Measurements from ENCODE around the gene GRHPR.
"Not testable (repeated sequence)": the region's sequence is repeated elsewhere in the genome, so short reads cannot be mapped to it uniquely, and the experiment has no call there.

Gene GRHPR

GRCh38 chr9:37419204-37419603, 3.3 kb upstream of the GRHPR start:
- in situ Hi-C loops (cut with MboI; ENCODE audit: low sequenced_read_pairs): no loop called here

GRCh38 chr9:37420271-37421215, 2.0 kb upstream of the GRHPR start:
- in situ Hi-C loops (cut with MboI; ENCODE audit: low sequenced_read_pairs): no loop called here

- in situ Hi-C loops (cut with MboI; ENCODE audit: low sequenced_read_pairs): no loop called here
Measured at GRCh38 chr9:37421914-37422288, 595 bp upstream of the GRHPR start.

GRCh38 chr9:37423508-37423907, 1.0 kb downstream of the GRHPR start:
- in situ Hi-C loops (cut with MboI; ENCODE audit: low sequenced_read_pairs): no loop called here

GRCh38 chr9:37424204-37424685, 1.7 kb downstream of the GRHPR start:
- in situ Hi-C loops (cut with MboI; ENCODE audit: low sequenced_read_pairs): no loop called here

GRCh38 chr9:37424686-37425297, 2.3 kb downstream of the GRHPR start:
- in situ Hi-C loops (cut with MboI; ENCODE audit: low sequenced_read_pairs): no loop called here

- in situ Hi-C loops (cut with MboI; ENCODE audit: low sequenced_read_pairs): no loop called here
Measured at GRCh38 chr9:37425298-37425752, 2.8 kb downstream of the GRHPR start.

GRCh38 chr9:37426431-37426830, 3.9 kb downstream of the GRHPR start:
- in situ Hi-C loops (cut with MboI; ENCODE audit: low sequenced_read_pairs): not testable (repeated sequence)

GRCh38 chr9:37426846-37427245, 4.3 kb downstream of the GRHPR start:
- in situ Hi-C loops (cut with MboI; ENCODE audit: low sequenced_read_pairs): no loop called here

- in situ Hi-C loops (cut with MboI; ENCODE audit: low sequenced_read_pairs): no loop called here
Measured at GRCh38 chr9:37428345-37428744, 5.8 kb downstream of the GRHPR start.

GRCh38 chr9:37429441-37430285, 7.2 kb downstream of the GRHPR start:
- in situ Hi-C loops (cut with MboI; ENCODE audit: low sequenced_read_pairs): no loop called here

- in situ Hi-C loops (cut with MboI; ENCODE audit: low sequenced_read_pairs): no loop called here
Measured at GRCh38 chr9:37430841-37431597, 8.5 kb downstream of the GRHPR start.

- in situ Hi-C loops (cut with MboI; ENCODE audit: low sequenced_read_pairs): no loop called here
Measured at GRCh38 chr9:37432020-37432419, 9.5 kb downstream of the GRHPR start.

- in situ Hi-C loops (cut with MboI; ENCODE audit: low sequenced_read_pairs): no loop called here
Measured at GRCh38 chr9:37433867-37434371, 11.4 kb downstream of the GRHPR start.

GRCh38 chr9:37436540-37436939, 14.0 kb downstream of the GRHPR start:
- in situ Hi-C loops (cut with MboI; ENCODE audit: low sequenced_read_pairs): no loop called here

GRCh38 chr9:37437010-37437409, 14.5 kb downstream of the GRHPR start:
- in situ Hi-C loops (cut with MboI; ENCODE audit: low sequenced_read_pairs): no loop called here

- in situ Hi-C loops (cut with MboI; ENCODE audit: low sequenced_read_pairs): no loop called here
Measured at GRCh38 chr9:37437621-37438020, 15.1 kb downstream of the GRHPR start.

- in situ Hi-C loops (cut with MboI; ENCODE audit: low sequenced_read_pairs): no loop called here
Measured at GRCh38 chr9:37438359-37438758, 15.9 kb downstream of the GRHPR start.

GRCh38 chr9:37441776-37442370, 19.4 kb downstream of the GRHPR start:
- in situ Hi-C loops (cut with MboI; ENCODE audit: low sequenced_read_pairs): no loop called here

- in situ Hi-C loops (cut with MboI; ENCODE audit: low sequenced_read_pairs): no loop called here
Measured at GRCh38 chr9:37442556-37442955, 20.1 kb downstream of the GRHPR start.
